Ovary (tissue), 3 donors: Measurements from ENCODE around the gene ACBD4.

Source experiments
- EP300 ChIP-seq: sonication (generic); formaldehyde crosslinking; IDR thresholded peaks from one replicate; pipeline ENCODE4 v1.6.1; 2017; ENCODE audit warnings: antibody characterized with exemption
- POLR2A ChIP-seq: fragments of 450-650 bp; IDR thresholded peaks from one replicate; pipeline ENCODE4 v1.6.1; 2017; ENCODE audit warnings: antibody characterized with exemption, mild to moderate bottlenecking, moderate library complexity
- TF ChIP-seq, protein P1 (sequence below), 3 donors: fragments of 450-650 bp in 2 of 3; fragments of 200-600 bp in 1 of 3; IDR thresholded peaks; one replicate each; pipeline versions ENCODE4 v1.5.1 to v1.8.0; 2016 to 2022; ENCODE audit warnings: antibody characterized with exemption in 3 of 3, mild to moderate bottlenecking in 1 of 3
- donor health status: DM: no; HTN: no; CAD: no.

DNA sequence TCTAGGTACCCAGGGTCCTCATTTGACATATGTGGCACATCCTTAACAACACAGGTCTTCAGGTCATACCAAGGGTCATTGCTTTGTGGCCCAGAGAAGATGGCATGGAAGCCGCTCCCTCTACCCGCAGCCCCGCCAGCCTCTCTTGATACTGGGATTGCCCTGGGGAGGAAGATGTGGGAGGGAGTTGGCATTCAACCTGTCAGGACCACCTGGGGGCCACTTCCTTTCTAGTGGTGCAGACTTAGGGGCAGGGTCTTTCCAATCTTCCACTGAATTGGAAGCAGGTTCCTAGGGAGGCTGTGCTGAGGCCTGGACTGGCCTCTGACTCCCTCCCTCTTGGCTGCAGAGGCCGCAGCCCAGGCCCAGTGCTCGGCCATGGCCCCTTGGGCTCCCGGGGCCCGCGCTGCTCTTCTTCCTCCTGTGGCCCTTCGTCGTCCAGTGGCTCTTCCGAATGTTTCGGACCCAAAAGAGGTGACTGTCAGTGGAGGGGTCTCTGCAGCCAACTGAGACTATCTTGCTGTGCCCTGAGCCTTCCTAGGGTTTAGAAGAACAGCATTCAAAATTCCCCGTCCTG lies 7.7 kb downstream of the ACBD4 start:
- TF ChIP-seq, protein P1, sequence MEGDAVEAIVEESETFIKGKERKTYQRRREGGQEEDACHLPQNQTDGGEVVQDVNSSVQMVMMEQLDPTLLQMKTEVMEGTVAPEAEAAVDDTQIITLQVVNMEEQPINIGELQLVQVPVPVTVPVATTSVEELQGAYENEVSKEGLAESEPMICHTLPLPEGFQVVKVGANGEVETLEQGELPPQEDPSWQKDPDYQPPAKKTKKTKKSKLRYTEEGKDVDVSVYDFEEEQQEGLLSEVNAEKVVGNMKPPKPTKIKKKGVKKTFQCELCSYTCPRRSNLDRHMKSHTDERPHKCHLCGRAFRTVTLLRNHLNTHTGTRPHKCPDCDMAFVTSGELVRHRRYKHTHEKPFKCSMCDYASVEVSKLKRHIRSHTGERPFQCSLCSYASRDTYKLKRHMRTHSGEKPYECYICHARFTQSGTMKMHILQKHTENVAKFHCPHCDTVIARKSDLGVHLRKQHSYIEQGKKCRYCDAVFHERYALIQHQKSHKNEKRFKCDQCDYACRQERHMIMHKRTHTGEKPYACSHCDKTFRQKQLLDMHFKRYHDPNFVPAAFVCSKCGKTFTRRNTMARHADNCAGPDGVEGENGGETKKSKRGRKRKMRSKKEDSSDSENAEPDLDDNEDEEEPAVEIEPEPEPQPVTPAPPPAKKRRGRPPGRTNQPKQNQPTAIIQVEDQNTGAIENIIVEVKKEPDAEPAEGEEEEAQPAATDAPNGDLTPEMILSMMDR (IDR thresholded peaks at IDR 0.05) = no peak
- TF ChIP-seq POLR2A (no peak), EP300 (no peak)
